HFFc6 (cell line): ENCODE data around the gene HAL. TPM values are rescaled to one million over a fixed set of nuclear protein-coding genes. Genes with fewer than 3 reads are reported as not detected.
A peak's percentile ranks its signal among the peaks of the same experiment; 100 is the strongest.

Source experiments
- DNase-seq: peaks from one replicate; pipeline ENCODE4 v3.0.0-alpha.2; 2018
- H3K27ac Mint-ChIP-seq: 2 replicates; pipeline ENCODE4 v1.8.0; 2020; ENCODE audit warnings: mild to moderate bottlenecking, mixed read lengths
- H3K27me3 Mint-ChIP-seq: 2 replicates; pipeline ENCODE4 v1.8.0; 2021; ENCODE audit warnings: mild to moderate bottlenecking, moderate library complexity, mixed read lengths; ENCODE audit not compliant: insufficient read depth
- H3K36me3 Mint-ChIP-seq: 2 replicates; pipeline ENCODE4 v1.8.0; 2021; ENCODE audit warnings: low read depth, mixed read lengths
- H3K4me1 Mint-ChIP-seq: 2 replicates; pipeline ENCODE4 v1.8.0; 2020; ENCODE audit warnings: low read depth, mixed read lengths
- H3K4me3 Mint-ChIP-seq: 2 replicates; pipeline ENCODE4 v1.8.0; 2020; ENCODE audit warnings: mild to moderate bottlenecking, moderate library complexity, mixed read lengths
- H3K9me3 Mint-ChIP-seq: 2 replicates; pipeline ENCODE4 v1.8.0; 2020; ENCODE audit warnings: mild to moderate bottlenecking, mixed read lengths
- total RNA-seq, 6 experiments: library from RNA; stranded (reverse); fragmentation: NEBNext Ultra II Directional; extraction: Animal tissue kit (Norgen Biotek cat#: 25700); gene quantifications; 2 replicates in 1 of 6; 3 replicates in 5 of 6; pipeline ENCODE4 v1.2.3, GENCODE V29; 2021
- TF ChIP-seq, protein P1 (sequence below): fragments of 200-600 bp; sonication (generic); IDR thresholded peaks from 2 replicates; pipeline ENCODE4 v1.5.0; 2021; ENCODE audit warnings: antibody characterized with exemption, mild to moderate bottlenecking

The HAL gene
- total RNA-seq, 6 experiments from 2014 or later: not detected

DNA sequence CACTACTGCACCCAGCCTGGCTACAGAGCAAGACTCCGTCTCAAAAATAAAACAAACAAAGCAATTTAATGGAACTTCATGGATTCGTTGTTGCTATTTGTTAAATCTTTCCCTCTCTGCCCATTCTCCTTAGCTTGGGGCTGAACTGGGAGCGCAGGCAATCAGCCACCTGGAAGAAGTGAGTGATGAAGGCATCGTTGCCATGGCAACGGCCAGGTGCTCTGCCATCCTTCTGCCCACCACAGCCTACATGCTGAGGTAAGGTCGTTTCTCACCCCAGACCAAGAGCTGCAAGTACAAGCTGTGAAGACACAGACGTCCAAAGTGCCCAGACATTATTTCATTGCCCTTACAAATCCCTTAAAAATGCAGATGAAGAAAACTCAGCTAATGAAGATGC lies 33.9 kb downstream of the HAL start:
- peaks cover 6% of the 10 kb centered on the region for H3K27me3 Mint-ChIP-seq
- DNase-seq: no peak
- no peak overlapping the region for H3K27ac Mint-ChIP-seq
- no peaks in the 10 kb centered on the region for H3K36me3 Mint-ChIP-seq
- no peak overlapping the region for H3K4me3 Mint-ChIP-seq
- peaks cover 10% of the 10 kb centered on the region for H3K4me1 Mint-ChIP-seq
- H3K9me3 Mint-ChIP-seq: no peaks in the 10 kb centered on the region
- TF ChIP-seq, protein P1, sequence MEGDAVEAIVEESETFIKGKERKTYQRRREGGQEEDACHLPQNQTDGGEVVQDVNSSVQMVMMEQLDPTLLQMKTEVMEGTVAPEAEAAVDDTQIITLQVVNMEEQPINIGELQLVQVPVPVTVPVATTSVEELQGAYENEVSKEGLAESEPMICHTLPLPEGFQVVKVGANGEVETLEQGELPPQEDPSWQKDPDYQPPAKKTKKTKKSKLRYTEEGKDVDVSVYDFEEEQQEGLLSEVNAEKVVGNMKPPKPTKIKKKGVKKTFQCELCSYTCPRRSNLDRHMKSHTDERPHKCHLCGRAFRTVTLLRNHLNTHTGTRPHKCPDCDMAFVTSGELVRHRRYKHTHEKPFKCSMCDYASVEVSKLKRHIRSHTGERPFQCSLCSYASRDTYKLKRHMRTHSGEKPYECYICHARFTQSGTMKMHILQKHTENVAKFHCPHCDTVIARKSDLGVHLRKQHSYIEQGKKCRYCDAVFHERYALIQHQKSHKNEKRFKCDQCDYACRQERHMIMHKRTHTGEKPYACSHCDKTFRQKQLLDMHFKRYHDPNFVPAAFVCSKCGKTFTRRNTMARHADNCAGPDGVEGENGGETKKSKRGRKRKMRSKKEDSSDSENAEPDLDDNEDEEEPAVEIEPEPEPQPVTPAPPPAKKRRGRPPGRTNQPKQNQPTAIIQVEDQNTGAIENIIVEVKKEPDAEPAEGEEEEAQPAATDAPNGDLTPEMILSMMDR: no peak

DNA sequence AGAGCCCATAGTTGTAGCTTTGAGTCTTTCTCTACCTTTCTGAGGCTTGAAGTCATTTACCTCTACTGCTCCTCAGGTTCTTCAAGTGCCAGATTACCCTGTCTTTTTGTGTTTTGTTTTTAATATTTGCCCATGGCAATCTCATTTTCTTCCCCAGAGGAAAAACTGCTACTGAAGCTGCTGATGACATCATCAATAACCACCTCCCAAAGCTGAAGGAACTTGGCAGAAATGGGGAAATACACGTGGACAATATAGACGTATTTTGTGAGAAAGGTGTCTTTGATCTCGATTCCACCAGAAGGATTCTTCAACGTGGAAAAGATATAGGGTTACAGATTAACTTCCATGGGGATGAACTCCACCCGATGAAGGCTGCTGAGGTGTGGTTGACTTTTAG lies 35.9 kb downstream of the HAL start:
- TF ChIP-seq, protein P1: no peak
- no peaks in the 10 kb centered on the region for H3K4me1 Mint-ChIP-seq
- H3K27me3 Mint-ChIP-seq: peaks cover 6% of the 10 kb centered on the region
- no peaks in the 10 kb centered on the region for H3K9me3 Mint-ChIP-seq
- no peaks in the 10 kb centered on the region for H3K36me3 Mint-ChIP-seq
- H3K27ac Mint-ChIP-seq: no peak overlapping the region
- H3K4me3 Mint-ChIP-seq: peak overlapping the region; percentile 20; the same call in 1 of the 2 replicates
- no peak for DNase-seq

DNA sequence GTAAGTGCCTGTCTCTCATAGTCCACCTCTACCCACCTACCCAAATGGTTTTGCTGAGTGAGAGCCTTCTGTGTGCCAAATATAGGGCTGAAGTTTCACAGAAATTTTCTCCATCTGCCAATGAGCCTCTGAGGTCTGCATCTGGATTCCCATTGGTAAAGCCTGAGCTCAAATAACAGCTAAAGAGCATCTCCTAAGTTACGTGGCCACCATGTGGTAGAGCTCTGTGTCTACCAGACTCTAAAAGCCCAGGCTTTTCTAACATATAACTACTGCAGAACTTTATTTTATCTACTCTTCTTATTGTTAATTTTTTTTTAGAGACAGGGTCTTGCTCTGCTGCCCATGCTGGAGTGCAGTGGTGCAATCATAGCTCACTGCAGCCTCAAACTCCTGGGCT lies 37.0 kb downstream of the HAL start:
- Mint-ChIP-seq H3K4me3 (no peak overlapping the region), H3K27me3 (peaks cover 3% of the 10 kb centered on the region), H3K9me3 (no peaks in the 10 kb centered on the region), H3K4me1 (no peaks in the 10 kb centered on the region), H3K36me3 (no peaks in the 10 kb centered on the region), H3K27ac (no peak overlapping the region)
- peak; percentile 8 for DNase-seq
- TF ChIP-seq, protein P1: peak; percentile 34; the same call in 1 of the 2 replicates

DNA sequence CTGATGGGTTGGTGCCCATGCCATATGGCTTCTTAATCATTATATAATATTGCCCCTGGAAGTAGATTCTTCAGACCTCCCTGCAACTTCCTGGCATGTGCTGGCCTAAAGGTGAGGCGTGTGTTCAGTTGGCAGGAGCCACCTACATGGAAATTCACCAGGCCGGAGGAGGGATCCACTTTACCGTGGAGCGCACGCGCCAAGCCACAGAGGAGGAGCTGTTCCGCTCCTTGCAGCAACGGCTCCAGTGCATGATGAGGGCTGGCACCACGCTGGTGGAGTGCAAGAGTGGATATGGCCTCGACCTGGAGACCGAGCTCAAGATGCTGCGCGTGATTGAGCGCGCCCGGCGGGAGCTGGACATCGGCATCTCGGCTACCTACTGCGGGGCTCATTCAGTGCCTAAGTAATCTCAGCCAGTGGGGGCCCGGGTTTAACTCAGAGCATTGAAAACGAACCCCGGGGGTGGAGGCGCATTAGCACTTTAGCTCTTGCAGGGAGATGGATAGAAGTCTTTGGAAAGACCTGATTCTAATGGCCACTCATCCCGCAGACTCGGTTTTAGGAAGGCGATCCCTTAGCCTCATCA lies 39.5 kb downstream of the HAL start:
- H3K27ac Mint-ChIP-seq: no peak overlapping the region
- no peaks in the 10 kb centered on the region for H3K36me3 Mint-ChIP-seq
- TF ChIP-seq, protein P1: no peak
- no peak for DNase-seq
- H3K27me3 Mint-ChIP-seq: peaks cover 5% of the 10 kb centered on the region
- H3K9me3 Mint-ChIP-seq: no peaks in the 10 kb centered on the region
- no peak overlapping the region for H3K4me3 Mint-ChIP-seq
- H3K4me1 Mint-ChIP-seq: no peaks in the 10 kb centered on the region

DNA sequence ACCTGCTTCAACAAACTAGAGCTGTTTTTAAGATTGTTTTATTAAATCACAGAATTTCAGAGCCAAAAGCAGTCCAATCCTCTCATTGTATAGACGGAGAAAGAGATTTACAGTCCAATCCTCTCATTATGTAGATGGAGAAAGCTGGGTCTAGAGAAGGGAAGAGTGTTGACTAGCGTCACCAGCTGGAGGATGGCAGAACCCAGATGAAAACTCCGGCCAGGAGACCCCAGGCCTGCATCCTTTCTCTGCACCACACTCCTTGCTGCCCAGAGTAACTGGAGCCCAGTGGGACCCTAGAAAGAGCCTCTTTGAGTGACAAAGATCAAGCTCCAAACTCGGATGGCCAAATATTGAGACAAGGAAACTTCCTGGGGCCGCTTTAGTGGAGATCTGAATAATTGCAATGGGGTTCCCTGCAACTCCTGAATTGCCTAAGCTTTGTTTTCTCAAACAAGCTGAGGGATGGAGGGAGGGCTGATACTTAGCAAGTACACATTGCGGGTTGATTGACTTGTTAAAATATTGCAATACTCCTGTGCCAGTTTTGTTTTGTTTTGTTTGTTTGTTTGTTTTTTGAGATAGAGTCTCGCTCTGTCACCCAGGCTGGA lies 40.5 kb downstream of the HAL start:
- peaks cover 5% of the 10 kb centered on the region for H3K27me3 Mint-ChIP-seq
- H3K9me3 Mint-ChIP-seq: no peaks in the 10 kb centered on the region
- TF ChIP-seq, protein P1: no peak
- no peaks in the 10 kb centered on the region for H3K36me3 Mint-ChIP-seq
- no peak overlapping the region for H3K4me3 Mint-ChIP-seq
- no peak overlapping the region for H3K27ac Mint-ChIP-seq
- no peak for DNase-seq
- H3K4me1 Mint-ChIP-seq: no peaks in the 10 kb centered on the region
